Measurements from ENCODE around the gene C1orf146. TPM values are rescaled to one million over a fixed set of nuclear protein-coding genes. Genes with fewer than 3 reads are reported as not detected.

The C1orf146 gene, protein sequence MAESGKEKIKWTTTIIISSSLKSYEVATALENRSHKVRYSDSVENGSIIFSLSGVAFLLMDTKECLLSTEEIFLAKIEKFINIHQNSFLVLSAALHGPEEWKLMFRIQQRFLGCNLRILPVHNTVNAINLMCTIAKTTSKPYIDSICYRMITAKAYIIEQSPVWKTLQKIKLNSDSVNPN
- not detected in 2 replicates for total RNA-seq

DNA sequence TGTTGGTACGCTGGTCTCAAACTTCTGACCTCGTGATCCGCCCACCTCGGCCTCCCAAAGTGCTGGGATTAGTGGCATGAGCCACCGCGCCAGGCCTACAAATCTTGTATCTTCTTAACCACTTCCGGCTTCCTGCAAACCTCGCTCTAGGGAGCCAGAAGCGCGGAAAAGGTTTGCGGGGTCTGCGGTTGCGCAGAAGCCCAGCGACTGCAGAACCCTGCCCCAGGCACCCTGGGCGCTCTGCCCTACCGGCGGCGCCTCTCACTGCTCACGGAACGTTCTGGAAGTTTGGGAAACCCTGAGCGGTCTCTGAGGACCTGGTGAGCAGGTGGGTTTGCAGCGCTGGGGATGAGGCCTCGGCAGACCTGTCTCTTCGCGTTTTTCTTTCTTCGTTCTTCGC, at the start of gene C1orf146:
Gene C1orf146, plus strand, starts transcription at position 195 of the 400 bp plus-strand sequence. CDS start 13,506 bp downstream, outside the sequence.
- TF ChIP-seq, protein P1, sequence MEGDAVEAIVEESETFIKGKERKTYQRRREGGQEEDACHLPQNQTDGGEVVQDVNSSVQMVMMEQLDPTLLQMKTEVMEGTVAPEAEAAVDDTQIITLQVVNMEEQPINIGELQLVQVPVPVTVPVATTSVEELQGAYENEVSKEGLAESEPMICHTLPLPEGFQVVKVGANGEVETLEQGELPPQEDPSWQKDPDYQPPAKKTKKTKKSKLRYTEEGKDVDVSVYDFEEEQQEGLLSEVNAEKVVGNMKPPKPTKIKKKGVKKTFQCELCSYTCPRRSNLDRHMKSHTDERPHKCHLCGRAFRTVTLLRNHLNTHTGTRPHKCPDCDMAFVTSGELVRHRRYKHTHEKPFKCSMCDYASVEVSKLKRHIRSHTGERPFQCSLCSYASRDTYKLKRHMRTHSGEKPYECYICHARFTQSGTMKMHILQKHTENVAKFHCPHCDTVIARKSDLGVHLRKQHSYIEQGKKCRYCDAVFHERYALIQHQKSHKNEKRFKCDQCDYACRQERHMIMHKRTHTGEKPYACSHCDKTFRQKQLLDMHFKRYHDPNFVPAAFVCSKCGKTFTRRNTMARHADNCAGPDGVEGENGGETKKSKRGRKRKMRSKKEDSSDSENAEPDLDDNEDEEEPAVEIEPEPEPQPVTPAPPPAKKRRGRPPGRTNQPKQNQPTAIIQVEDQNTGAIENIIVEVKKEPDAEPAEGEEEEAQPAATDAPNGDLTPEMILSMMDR (IDR thresholded peaks at IDR 0.05; ENCODE audit: insufficient read depth, low read length, poor library complexity, severe bottlenecking), result no peak
- Histone ChIP-seq H3K4me3 (ENCODE audit: low read depth, low read length) (no peak within 1 kb of the TSS), H3K27me3 (ENCODE audit: control insufficient read depth, insufficient read depth, low read length) (no peaks in the 10 kb centered on the region), H3K36me3 (ENCODE audit: control insufficient read depth, insufficient read depth, low read length) (no peaks in the 10 kb centered on the region)
- no peak for DNase-seq (ENCODE audit: low read depth)

DNA sequence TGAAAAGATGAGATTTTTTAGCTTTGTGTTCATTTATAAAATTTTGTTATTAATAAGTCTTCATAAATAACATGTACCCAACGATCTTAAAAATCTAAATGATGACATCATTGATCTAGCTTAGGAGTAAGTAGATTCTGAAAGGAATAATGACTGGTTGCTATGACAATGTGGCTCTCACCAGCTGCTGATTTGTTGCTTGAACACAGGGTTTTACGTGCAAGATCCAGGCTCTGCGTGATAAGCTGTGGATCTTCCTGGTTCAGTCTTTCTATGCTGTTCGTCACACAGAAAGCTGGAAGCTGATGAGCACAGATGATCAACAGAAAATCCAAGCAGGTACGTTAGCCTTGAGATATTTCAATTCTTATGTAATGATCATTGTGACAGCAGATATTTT, 49.1 kb upstream of the C1orf146 start:
- Histone ChIP-seq H3K27me3 (ENCODE audit: control insufficient read depth, insufficient read depth, low read length) (no peaks in the 10 kb centered on the region), H3K4me3 (ENCODE audit: low read depth, low read length) (no peak overlapping the region), H3K36me3 (ENCODE audit: control insufficient read depth, insufficient read depth, low read length) (no peaks in the 10 kb centered on the region)
- TF ChIP-seq, protein P1 (IDR thresholded peaks at IDR 0.05; ENCODE audit: insufficient read depth, low read length, poor library complexity, severe bottlenecking), result no peak
- no peak for DNase-seq (ENCODE audit: low read depth)

- no peaks in the 10 kb centered on the region for H3K27me3 ChIP-seq (ENCODE audit: control insufficient read depth, insufficient read depth, low read length)
- no peaks in the 10 kb centered on the region for H3K36me3 ChIP-seq (ENCODE audit: control insufficient read depth, insufficient read depth, low read length)
- TF ChIP-seq, protein P1 (IDR thresholded peaks at IDR 0.05; ENCODE audit: insufficient read depth, low read length, poor library complexity, severe bottlenecking), result no peak
- H3K4me3 ChIP-seq (ENCODE audit: low read depth, low read length), result no peak overlapping the region
- no peak for DNase-seq (ENCODE audit: low read depth)
Observed at GRCh38 chr1:92169214-92170005, 48.3 kb upstream of the C1orf146 start.

DNA sequence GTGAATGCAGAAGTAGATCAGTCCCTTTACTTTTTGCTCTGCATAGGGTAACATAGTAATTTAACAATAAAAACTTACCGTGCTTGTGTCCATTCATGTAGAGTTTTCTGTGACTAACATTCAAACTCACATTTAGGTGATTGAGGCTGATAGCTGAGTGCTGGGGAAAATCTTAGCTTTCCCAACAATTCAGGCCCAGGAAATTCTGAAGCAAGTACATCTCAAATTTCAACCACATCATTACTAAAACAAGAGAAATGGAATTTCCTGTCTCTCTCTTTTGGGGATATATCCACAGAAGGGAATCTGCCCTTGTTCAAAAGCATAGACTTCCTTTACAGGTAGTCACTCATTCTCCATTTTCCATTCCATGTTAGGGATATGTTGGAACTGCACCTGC, 33.1 kb upstream of the C1orf146 start:
- TF ChIP-seq, protein P1 (IDR thresholded peaks at IDR 0.05; ENCODE audit: insufficient read depth, low read length, poor library complexity, severe bottlenecking), result no peak
- H3K4me3 ChIP-seq (ENCODE audit: low read depth, low read length), result no peak overlapping the region
- no peaks in the 10 kb centered on the region for H3K27me3 ChIP-seq (ENCODE audit: control insufficient read depth, insufficient read depth, low read length)
- DNase-seq (ENCODE audit: low read depth), result peak; percentile 45
- H3K36me3 ChIP-seq (ENCODE audit: control insufficient read depth, insufficient read depth, low read length), result no peaks in the 10 kb centered on the region

GRCh38 chr1:92186081-92186480, 31.6 kb upstream of the C1orf146 start:
- no peak overlapping the region for H3K4me3 ChIP-seq (ENCODE audit: low read depth, low read length)
- no peak for DNase-seq (ENCODE audit: low read depth)
- TF ChIP-seq, protein P1 (IDR thresholded peaks at IDR 0.05; ENCODE audit: insufficient read depth, low read length, poor library complexity, severe bottlenecking), result no peak
- no peaks in the 10 kb centered on the region for H3K36me3 ChIP-seq (ENCODE audit: control insufficient read depth, insufficient read depth, low read length)
- no peaks in the 10 kb centered on the region for H3K27me3 ChIP-seq (ENCODE audit: control insufficient read depth, insufficient read depth, low read length)

All from kidney epithelial cell (primary cell).